ENCODE measurements around the gene CEACAM20.
"Not testable (repeated sequence)": the region's sequence is repeated elsewhere in the genome, so short reads cannot be mapped to it uniquely, and the experiment has no call there.

The CEACAM20 gene

DNA sequence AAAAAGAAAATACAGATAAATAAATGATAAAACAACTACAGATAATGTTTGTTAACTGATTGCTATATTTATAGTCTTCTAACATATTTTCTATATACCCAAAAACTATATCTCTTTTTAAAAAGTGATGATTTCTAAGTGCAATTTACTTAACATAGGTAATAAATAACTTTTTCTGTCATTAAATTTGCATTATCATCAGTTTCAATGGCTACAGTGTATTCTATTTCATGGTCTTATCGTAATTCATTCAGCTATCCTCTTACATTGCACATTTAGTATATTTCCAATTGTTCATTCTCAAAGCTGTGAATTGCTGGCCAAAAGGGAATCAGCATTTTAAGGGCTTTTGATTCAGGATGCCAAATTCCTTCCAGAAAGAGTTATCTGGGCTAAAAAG, 32.8 kb downstream of the CEACAM20 start:
- DNase-seq (ENCODE audit: low read depth, low spot score) = no peak

DNA sequence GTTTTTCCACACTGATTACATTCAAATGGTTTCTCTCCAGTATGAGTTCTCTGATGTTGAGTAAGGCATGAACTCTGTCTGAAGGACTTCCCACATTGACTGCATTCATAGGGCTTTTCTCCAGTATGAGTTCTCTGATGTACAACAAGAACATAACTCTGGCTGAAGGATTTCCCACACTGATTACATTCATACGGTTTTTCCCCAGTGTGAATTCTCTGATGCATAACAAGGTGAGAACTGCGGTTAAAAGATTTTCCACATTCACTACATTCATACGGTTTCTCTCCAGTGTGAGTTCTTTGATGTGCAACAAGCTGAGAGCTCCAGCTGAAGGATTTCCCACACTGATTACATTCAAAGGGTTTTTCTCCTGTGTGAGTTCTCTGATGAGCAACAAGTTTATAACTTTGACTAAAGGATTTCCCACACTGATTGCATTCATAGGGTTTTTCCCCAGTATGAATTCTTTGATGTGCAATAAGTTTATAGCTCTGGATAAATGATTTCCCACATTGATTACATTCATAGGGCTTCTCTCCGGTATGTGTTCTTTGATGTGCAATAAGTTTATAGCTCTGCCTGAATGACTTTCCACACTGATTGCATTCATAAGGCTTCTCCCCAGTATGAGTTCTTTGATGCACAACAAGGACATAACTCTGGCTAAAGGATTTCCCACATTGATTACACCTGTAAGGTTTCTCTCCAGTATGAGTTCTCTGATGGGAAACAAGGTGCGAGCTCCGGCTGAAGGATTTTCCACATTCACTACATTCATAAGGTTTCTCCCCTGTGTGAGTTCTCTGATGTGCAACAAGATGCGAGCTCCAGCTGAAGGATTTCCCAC, 52.7 kb downstream of the CEACAM20 start:
- peak; percentile 23 for DNase-seq (ENCODE audit: low read depth, low spot score)

DNA sequence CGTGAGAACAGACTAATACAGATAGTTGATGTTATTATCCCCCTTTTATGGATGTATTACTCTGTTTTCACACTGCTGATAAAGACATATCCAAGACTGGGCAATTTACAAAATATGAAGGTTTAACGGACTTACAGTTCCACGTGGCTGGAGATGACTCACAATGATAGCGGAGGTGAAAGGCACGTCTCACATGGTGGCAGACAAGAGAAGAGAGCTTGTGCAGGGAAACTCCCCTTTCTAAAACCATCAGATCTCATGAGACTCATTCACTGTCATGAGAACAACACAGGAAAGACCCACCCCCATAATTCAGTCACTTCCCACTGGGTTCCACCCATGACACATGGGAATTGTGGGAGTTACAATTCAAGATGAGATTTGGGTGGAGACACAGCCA, 60.7 kb downstream of the CEACAM20 start:
- DNase-seq (ENCODE audit: low read depth, low spot score) = not testable (repeated sequence)

DNA sequence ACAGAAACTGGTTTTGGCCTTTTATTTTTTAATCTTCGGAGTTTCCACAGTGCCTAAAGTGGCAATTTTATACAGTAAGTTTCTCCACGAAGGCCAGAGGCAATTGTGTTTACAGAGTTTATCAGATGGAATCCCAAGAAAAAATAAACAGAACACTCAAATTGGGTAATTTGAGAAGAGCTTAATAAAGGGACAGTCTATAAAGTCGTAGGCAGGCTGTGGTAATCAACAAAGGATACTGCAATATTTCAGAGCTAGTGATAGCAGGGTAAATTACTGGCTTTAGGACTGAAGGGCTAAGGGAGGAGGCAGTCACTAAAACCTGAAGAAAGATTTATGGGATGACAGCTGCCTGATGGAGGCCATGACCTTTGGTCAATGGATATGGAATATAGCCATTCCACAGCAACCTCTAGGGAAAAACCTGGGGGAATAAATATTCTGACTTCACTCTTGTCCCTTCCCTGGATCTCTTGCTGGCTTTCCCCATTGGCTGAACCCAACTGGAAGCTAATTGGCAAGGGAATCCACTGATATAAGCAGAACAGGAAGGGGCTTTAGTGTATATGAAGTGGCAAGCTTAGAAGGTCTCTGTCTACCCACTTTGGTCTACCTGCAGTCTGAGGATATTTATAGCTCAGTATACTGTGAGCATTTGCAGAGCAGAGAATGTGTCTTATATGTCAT, 66.7 kb downstream of the CEACAM20 start:
- DNase-seq (ENCODE audit: low read depth, low spot score) = not testable (repeated sequence)
